PFSK-1 (cell line): Measurements from ENCODE around the gene FAF1.

Experiments
- POLR2AphosphoS5 ChIP-seq: IDR thresholded peaks from 2 replicates; pipeline ENCODE4 v1.6.1; 2012; ENCODE audit warnings: low read depth, mild to moderate bottlenecking, control low read depth, low read length, moderate library complexity
- REST ChIP-seq, 2 experiments: IDR thresholded peaks; 2 replicates each; pipeline versions ENCODE4 v1.6.1 to v1.8.0; 2011 to 2012; ENCODE audit warnings: low read depth in 2 of 2, low read length in 2 of 2, control low read depth in 1 of 2, inconsistent platforms in 1 of 2, mild to moderate bottlenecking in 1 of 2, moderate library complexity in 1 of 2; ENCODE audit not compliant: insufficient read depth in 1 of 2
- TAF1 ChIP-seq: IDR thresholded peaks from 2 replicates; pipeline ENCODE4 v1.6.1; 2012; ENCODE audit warnings: low read length, control low read depth, borderline replicate concordance; ENCODE audit not compliant: insufficient read depth

GRCh38 chr1:50847303-50847702 is 112.8 kb downstream of the FAF1 start:
- TF ChIP-seq POLR2AphosphoS5 (no peak), REST (IDR thresholded peaks at IDR 0.05; ENCODE audit: insufficient read depth in 1 of 2, low read depth in 2 of 2, low read length in 2 of 2) (no peak), TAF1 (no peak)
